GM19043 (cell line): ENCODE measurements around the gene UPF2.

Experiments used
- ATAC-seq: cut with Tn5 transposase; IDR thresholded peaks from one replicate; pipeline ENCODE4 v1.9.1; 2021; ENCODE audit warnings: low read depth; ENCODE audit not compliant: unreplicated experiment

Gene UPF2

GRCh38 chr10:11886851-11887250 lies 155.8 kb downstream of the UPF2 start:
- no peak for ATAC-seq

- ATAC-seq = no peak
Observed at GRCh38 chr10:11886138-11886474, 156.5 kb downstream of the UPF2 start.

DNA sequence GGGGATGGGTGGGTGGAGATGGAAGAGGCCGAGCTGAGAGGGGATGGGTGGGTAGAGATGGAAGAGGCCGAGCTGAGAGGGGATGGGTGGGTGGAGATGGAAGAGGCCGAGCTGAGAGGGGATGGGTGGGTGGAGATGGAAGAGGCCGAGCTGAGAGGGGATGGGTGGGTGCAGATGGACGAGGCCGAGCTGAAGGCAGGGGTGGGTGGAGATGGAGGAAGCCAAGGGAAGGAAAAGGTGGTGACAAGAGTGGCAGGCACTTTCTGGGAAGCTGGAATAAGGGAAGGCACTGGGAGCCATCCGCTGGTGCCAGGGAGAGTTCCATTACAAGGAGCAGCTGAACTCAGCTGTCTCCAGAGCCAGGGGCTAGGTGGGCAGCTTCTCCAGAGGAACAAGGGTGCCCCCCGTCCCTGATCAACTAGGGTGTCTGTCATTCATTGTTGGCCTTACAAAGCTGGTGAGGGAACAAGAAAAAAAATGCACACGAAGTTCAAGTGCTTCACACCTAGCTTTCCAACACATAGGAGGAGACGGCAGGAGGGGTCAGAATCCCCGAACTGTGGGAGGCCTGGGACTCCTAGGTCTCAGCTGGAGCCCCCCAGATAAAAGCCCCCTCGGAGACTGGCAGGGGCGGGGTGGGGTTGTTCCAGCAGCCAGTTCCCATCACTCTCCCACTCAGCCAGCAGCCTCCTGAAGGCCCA lies 157.0 kb downstream of the UPF2 start:
- ATAC-seq = no peak

DNA sequence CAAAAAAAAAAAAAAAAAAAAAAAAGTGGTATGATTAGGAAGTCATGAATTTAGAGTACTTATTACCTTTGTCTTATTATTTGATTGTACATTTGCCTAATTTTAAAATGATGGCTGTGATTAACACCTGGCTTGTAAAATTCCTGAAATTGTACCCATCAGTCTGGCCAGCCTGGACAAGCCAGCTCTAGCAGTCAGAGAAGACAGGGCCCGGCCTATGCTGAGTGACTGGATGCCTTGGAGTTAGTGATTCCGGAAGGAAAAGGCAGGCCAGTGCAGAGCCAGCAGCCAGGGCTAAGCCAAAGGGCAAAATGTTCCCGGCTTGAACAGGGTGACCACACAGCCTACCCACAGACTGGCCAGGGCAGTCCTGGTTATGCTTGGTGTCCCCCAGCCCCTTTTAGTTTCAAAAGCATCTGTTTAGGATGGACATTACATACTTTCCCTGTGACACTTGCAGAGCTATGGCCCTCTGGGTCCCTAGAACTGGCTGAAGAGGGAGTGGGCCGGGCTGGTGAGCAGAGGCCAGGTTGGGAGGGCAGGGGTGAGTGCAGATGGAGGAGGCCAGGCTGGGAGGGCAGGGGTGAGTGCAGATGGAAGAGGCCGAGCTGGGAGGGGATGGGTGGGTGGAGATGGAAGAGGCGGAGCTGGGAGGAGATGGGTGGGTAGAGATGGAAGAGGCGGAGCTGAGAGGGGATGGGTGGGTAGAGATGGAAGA lies 157.7 kb downstream of the UPF2 start:
- no peak for ATAC-seq

DNA sequence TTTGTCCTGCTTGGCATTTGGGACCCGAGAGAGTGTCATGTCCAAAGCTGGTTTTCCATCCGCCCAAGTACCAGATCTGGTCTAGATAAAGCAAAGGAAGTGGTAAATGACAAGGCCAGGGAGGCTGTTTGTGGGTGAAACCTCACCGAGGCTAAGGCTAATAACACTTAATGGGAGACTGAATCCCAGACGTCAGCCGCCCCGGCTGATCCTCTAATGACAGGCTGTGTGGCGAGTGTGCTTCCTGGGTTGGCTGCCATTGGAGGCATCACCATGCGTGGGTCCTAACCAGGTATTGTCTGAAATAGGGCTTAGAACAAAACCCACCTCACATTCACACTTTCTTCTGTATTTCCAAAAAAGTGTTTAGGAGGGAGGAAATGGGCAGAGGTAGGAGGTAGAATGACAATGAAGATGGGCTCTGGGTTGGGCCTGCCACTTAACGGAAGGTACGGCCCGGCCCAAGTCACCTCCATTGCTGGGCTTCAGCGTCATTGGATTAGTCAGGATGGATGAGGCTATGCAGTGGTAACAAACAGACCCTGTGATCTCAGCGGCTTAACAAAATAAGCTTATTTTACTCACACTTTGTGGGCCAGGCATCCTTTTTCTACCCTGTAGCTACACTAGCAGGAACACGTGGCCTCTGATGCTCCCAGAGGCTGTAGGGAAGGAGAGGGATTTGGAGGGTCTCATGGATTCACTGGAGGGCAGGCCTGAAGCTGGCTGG lies 159.8 kb downstream of the UPF2 start:
- no peak for ATAC-seq

- ATAC-seq = no peak
Observed at GRCh38 chr10:11881477-11882417, 160.9 kb downstream of the UPF2 start.

GRCh38 chr10:11881030-11881476 lies 161.6 kb downstream of the UPF2 start:
- no peak for ATAC-seq

GRCh38 chr10:11880151-11881029 lies 162.2 kb downstream of the UPF2 start:
- ATAC-seq = no peak

- no peak for ATAC-seq
Observed at GRCh38 chr10:11879387-11880094, 163.1 kb downstream of the UPF2 start.

GRCh38 chr10:11878776-11879175 lies 163.8 kb downstream of the UPF2 start:
- no peak for ATAC-seq

DNA sequence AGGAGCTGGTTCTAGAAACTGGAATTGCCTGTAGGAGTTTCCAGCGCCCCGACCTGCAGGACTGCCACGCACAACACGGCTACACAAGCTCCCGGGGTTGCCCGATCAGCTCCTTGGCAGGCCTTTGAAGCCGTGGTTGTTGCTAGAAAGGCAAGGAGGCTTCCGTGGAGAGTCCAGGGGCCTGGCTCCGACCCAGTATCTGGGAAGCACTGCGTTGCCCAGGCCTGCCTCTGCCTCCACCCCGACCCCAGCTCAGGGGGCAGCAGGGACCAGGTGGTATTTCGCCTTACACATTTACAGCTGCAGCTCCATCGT lies 165.1 kb downstream of the UPF2 start:
- ATAC-seq = no peak

DNA sequence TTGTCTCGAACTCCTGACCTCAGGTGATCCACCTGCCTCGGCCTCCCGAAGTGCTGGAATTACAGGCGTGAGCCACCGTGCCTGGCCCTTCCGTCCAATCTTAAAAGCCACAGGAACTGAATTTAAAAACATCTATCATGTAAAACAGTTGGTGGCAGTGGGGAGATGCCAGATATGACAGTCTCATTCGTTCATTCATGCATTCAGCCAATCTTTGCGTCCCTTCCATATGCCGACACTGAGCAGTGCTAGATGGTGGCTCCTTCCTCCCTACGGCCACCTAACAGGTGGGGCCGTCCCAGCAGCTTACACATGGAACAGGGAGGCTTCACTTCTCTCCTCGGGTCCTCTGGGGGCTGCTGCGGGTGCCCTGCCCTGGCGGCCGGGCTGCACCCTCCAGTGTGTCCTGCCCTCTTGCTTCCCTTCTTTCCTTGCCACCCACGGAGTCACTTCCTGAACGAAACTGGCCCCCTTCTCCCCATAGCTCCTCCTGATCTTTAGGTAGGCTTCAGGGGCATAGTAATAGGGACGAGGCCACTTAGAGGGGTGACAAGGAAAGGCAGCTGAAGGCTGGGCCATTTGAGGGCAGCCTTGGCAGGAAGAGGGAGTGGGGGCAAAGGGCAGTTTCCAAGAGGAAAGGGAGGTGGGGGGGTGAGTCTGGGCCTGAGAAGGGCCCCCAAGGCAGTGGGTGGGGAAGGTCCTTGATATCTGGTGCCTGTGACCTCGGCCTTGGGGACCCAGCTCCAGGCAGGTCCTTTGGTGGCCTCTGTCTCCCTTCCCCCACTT lies 165.6 kb downstream of the UPF2 start:
- no peak for ATAC-seq

- no peak for ATAC-seq
Observed at GRCh38 chr10:11876324-11876723, 166.3 kb downstream of the UPF2 start.

GRCh38 chr10:11875494-11876281 lies 166.9 kb downstream of the UPF2 start:
- ATAC-seq = no peak

DNA sequence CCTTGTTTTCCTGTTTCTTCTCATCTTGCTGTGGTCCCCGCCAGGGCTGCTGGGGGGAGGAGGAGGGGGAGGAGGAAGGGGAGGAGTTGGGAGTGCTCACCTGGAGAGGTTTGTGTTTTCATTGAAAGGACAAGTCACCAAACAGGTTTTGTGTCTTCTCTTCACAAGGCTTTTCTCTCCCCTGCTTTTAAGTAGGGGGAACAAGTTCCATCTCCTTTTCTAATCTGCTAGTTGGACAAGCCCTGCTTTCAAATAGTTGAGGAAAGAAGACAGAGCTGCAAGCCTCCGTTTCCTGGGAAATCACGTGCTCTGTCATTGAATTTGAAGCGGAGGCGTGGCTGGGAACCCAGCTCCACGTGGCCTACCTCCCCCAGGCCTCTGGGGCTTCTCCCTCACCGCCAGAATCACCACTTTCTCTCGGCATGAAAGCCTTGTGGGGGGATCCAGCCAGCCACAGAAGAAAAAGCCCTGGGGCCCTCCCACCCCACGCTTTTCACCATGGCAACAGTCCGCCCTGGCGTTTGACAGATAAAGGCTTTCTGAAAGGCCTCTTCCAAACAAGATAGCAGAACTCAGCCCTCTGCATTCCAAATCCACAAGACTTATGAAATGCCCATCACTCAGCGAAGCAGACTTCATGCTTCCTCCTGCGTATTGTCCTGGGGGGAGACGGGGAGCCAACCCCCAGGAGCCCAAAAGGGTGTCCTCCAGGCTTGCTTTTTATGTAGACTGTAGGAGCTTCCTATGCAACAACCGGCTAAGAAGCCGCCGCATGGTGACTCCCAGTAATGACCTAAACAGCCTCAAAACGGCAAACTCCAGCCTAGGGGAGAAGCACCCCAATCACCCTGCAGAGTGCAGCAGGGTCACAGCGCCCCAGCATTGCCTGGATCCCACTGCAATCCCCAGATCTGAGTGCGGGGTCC lies 167.8 kb downstream of the UPF2 start:
- ATAC-seq = no peak

GRCh38 chr10:11871466-11871865 lies 171.1 kb downstream of the UPF2 start:
- no peak for ATAC-seq
